Activated T-helper 1 cell treated with Interleukin-2 at 50 U/mL for 16 hours (primary cell): ENCODE data around the gene TOP1.
"Not testable (repeated sequence)": the region's sequence is repeated elsewhere in the genome, so short reads cannot be mapped to it uniquely, and the experiment has no call there.

Source experiments
- DNase-seq: peaks from one replicate; pipeline ENCODE4 v3.0.0-alpha.2; 2020; ENCODE audit warnings: low read depth

Gene TOP1

GRCh38 chr20:41094353-41095055, 65.9 kb downstream of the TOP1 start:
- DNase-seq, result no peak

GRCh38 chr20:41095110-41095969, 66.7 kb downstream of the TOP1 start:
- peak; percentile 16 for DNase-seq

DNA sequence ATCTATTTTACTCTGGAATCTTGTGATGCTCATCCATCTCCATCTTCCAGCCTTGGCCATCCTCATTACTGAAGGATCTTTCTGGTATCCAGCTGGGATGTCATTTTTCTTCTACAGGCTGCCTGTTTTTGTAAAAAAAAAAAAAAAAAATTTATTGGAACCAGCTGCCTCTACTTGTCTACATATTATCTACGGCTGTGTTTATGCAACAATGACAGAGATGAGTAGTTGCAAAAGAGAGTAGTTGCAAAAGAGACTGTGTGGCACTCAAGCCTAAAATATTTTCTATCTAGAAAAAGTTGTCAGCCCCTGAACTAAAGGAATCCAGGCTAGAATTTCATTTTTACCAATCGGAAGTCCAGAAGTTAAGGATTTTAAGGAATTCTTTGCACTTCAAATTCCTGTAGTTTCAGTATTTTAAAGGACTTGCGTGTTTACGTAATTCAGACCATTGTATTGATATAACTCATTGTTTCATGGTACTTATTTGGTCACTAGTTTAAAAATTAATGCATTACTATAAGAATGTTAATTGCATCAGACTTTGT, 70.2 kb downstream of the TOP1 start:
- DNase-seq, result no peak

GRCh38 chr20:41100001-41100480, 71.4 kb downstream of the TOP1 start:
- DNase-seq, result no peak

DNA sequence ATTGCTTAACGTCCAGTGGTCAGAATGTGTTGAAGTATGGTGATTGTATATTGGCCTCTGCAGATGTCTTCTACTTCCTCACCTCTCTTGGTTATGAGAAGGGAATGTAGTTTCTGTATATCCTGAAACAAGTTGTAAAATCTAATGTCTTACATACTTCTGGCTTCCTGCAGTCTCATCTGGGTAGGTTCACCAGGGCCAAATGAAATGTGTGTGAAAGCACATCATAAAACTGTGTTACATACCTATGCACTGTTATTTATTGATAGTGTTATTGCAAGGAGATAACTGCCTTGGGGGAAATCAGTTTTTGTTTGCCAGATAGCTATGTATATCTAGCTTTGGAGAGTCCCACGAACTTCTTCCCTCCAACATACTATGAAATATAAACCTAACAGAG, 73.0 kb downstream of the TOP1 start:
- no peak for DNase-seq

GRCh38 chr20:41108531-41108930, 79.9 kb downstream of the TOP1 start:
- no peak for DNase-seq

- DNase-seq, result no peak
These were observed 81.4 kb downstream of the TOP1 start for GRCh38 chr20:41110012-41110411.

GRCh38 chr20:41110930-41111577, 82.4 kb downstream of the TOP1 start:
- DNase-seq, result no peak

DNA sequence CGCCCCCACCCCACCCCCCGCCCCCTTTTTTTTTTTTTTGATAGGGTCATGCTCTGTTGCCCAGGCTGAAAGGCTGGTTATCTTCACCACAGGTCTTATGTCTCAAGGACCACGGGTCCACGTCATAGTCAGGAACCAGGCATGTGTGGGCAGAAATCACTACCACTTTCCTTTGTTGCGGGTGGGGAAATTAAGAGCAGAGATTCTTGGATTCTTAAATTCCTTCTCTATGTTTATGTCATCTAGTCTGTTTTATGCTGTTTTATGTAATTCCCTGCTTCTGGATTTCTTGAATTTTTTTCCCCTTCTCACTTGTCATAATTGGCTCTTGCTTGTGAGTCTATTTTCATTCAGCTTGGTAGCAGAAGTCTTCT, 82.9 kb downstream of the TOP1 start:
- no peak for DNase-seq

GRCh38 chr20:41116282-41116956, 87.8 kb downstream of the TOP1 start:
- DNase-seq, result no peak

DNA sequence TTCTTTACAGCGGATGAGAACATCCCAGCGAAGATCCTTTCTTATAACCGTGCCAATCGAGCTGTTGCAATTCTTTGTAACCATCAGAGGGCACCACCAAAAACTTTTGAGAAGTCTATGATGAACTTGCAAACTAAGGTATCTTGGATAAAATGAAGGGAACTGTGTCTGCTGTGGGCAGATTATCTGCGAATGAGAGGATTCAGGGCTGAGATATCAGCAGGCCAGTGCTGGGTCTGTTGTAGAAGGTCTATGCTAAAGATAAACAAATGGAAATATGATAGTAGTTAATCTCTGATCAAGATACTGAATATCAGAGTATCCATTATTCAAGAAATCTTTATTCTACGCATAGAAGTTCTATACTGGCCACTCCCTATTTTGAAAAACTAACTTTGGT, 89.5 kb downstream of the TOP1 start:
- not testable (repeated sequence) for DNase-seq

DNA sequence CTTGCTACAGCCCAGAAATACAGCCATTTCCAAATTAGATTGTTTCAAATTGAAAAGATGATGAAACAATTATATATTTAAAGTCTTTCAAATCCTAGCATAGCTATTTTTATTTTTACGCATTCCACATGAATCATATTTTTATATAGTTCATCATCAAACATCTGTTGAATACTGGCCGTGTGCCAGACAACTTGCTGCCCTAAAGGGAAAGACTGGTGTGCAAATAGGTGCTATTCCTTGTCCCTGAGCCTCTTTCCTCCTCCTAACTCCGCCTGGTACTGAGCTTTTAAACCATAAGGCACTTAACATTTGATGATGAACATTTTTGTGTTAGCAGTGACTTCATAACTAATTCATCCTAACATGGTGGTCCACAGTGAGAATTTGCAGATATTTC, 90.0 kb downstream of the TOP1 start:
- DNase-seq, result no peak

GRCh38 chr20:41119614-41120561, 91.3 kb downstream of the TOP1 start:
- DNase-seq, result no peak

DNA sequence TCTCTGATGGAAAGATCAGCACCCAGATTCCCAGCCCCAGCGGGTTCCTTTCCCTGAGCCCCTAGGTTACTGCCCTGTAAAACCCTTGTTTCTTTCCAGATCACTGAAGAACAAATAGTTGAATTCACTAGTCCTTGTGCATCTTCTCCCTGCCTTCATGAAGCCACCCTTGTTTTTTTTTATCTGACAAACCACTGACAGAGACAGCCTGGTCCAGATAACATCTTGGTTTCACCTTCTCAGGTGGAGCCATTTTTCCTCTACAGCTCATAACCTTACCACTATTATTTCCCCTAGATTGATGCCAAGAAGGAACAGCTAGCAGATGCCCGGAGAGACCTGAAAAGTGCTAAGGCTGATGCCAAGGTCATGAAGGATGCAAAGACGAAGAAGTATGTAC, 92.8 kb downstream of the TOP1 start:
- no peak for DNase-seq

- no peak for DNase-seq
These were observed 95.0 kb downstream of the TOP1 start for GRCh38 chr20:41123631-41124030.

- no peak for DNase-seq
These were observed 96.0 kb downstream of the TOP1 start for GRCh38 chr20:41124451-41125094.

GRCh38 chr20:41125530-41126457, 97.2 kb downstream of the TOP1 start:
- DNase-seq, result no peak

- DNase-seq, result no peak
These were observed 98.1 kb downstream of the TOP1 start for GRCh38 chr20:41126719-41127118.

DNA sequence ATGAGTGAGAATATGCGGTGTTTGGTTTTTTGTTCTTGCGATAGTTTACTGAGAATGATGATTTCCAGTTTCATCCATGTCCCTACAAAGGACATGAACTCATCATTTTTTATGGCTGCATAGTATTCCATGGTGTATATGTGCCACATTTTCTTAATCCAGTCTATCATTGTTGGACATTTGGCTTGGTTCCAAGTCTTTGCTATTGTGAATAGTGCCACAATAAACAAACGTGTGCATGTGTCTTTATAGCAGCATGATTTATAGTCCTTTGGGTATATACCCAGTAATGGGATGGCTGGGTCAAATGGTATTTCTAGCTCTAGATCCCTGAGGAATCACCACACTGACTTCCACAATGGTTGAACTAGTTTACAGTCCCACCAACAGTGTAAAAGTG, 99.7 kb downstream of the TOP1 start:
- DNase-seq, result not testable (repeated sequence)
